ENCODE results near the gene MYH2. TPM values are rescaled to one million over a fixed set of nuclear protein-coding genes. Genes with fewer than 3 reads are reported as not detected.

The MYH2 gene
- polyA plus RNA-seq, 1 experiment, result 0.34 TPM

DNA sequence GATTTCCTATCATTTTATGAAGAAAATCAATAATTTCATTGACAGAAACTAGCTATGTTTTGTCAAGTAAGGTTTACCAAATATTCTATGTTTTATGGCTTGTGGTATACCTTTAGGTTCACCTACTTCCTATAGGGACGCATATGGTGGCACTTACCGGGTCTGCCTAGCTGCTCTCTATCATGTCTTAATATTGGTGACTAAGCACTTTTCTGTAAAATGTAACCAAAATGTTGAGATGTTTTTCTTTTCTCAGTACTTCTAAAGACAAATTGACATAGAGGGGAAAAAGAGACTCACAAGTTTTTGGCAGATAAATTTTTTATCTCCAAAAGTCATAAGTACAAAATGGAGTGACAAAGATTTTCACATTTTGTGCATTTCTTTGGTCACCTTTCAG, 57.5 kb downstream of the MYH2 start:
- ChIA-PET POLR2A (interaction anchor here (0.7 kb wide), 1 partner anchor 215 kb away, joined by 5 read pairs; no protein-coding TSS in a partner anchor), CTCF (no interaction called here)
- Histone ChIP-seq H3K36me3 (ENCODE audit: control insufficient read depth, insufficient read depth, low read length) (no peaks in the 10 kb centered on the region), H3K27me3 (ENCODE audit: control insufficient read depth, insufficient read depth, low read length) (no peaks in the 10 kb centered on the region), H3K4me3 (ENCODE audit: low read depth, low read length) (no peak overlapping the region)
- TF ChIP-seq, protein P1, sequence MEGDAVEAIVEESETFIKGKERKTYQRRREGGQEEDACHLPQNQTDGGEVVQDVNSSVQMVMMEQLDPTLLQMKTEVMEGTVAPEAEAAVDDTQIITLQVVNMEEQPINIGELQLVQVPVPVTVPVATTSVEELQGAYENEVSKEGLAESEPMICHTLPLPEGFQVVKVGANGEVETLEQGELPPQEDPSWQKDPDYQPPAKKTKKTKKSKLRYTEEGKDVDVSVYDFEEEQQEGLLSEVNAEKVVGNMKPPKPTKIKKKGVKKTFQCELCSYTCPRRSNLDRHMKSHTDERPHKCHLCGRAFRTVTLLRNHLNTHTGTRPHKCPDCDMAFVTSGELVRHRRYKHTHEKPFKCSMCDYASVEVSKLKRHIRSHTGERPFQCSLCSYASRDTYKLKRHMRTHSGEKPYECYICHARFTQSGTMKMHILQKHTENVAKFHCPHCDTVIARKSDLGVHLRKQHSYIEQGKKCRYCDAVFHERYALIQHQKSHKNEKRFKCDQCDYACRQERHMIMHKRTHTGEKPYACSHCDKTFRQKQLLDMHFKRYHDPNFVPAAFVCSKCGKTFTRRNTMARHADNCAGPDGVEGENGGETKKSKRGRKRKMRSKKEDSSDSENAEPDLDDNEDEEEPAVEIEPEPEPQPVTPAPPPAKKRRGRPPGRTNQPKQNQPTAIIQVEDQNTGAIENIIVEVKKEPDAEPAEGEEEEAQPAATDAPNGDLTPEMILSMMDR (IDR thresholded peaks at IDR 0.05; ENCODE audit: insufficient read depth, low read depth, low read length), result no peak
- no peak for DNase-seq (ENCODE audit: low read depth)

DNA sequence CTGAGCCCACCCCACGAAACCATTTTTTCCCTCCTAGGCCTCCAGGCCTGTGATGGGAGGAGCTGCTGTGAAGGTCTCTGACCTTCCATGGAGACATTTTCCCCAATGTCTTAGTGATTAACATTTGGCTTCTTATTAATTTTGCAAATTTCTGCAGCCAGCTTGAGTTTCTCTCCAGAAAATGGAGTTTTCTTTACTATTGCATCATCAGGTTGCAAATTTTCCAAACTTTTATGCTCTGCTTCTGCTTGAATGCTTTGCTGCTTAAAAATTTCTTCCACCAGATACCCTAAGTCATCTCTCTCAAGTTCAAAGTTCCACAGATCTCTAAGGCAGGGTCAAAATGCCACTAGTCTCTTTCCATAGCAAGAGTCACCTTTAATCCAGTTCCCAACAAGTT, 67.2 kb downstream of the MYH2 start:
- DNase-seq (ENCODE audit: low read depth), result no peak
- CTCF ChIA-PET, result no interaction called here
- TF ChIP-seq, protein P1 (IDR thresholded peaks at IDR 0.05; ENCODE audit: insufficient read depth, low read depth, low read length), result no peak
- Histone ChIP-seq H3K27me3 (ENCODE audit: control insufficient read depth, insufficient read depth, low read length) (no peaks in the 10 kb centered on the region), H3K4me3 (ENCODE audit: low read depth, low read length) (no peak overlapping the region), H3K36me3 (ENCODE audit: control insufficient read depth, insufficient read depth, low read length) (no peaks in the 10 kb centered on the region)
- POLR2A ChIA-PET, result no interaction called here

DNA sequence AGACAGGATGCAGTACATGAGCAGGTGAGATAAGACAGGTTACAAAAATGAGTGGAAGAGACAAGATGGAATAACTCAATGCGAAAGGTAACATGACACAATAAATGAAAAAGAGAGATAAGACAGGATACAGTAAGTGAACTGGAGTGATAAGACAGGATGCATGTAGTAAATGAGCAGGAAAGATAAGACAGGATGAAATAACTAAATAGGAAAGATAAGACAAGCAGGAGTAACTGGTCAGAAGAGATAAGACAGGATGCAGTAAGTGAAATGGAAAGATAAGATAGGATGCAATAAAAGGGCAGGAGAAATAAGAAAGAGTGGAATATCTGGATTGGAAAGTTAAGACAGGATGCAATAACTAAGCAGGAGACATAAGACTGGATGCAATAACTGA, 71.8 kb downstream of the MYH2 start:
- TF ChIP-seq, protein P1 (IDR thresholded peaks at IDR 0.05; ENCODE audit: insufficient read depth, low read depth, low read length), result no peak
- POLR2A ChIA-PET, result no interaction called here
- Histone ChIP-seq H3K27me3 (ENCODE audit: control insufficient read depth, insufficient read depth, low read length) (no peaks in the 10 kb centered on the region), H3K36me3 (ENCODE audit: control insufficient read depth, insufficient read depth, low read length) (no peaks in the 10 kb centered on the region), H3K4me3 (ENCODE audit: low read depth, low read length) (no peak overlapping the region)
- no peak for DNase-seq (ENCODE audit: low read depth)
- CTCF ChIA-PET, result no interaction called here

DNA sequence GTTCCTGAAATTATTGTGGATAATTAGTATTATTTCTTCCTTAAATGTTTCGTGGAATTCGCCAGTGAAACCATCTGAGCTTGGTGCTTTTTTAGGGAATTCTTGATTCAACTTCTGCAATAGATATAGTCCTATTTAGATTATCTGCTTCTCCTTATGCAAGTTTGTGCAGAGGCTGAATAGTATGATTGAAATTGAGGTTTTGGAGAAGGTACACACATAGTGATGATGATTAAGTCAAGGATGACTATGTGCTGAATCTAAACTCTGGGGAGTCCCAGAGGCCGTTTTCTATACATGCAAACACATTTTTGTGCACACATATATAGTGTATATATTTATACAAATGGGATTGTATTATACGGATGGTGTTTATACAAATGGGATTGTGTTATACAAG, 74.9 kb downstream of the MYH2 start:
- TF ChIP-seq, protein P1 (IDR thresholded peaks at IDR 0.05; ENCODE audit: insufficient read depth, low read depth, low read length), result no peak
- Histone ChIP-seq H3K27me3 (ENCODE audit: control insufficient read depth, insufficient read depth, low read length) (no peaks in the 10 kb centered on the region), H3K4me3 (ENCODE audit: low read depth, low read length) (no peak overlapping the region), H3K36me3 (ENCODE audit: control insufficient read depth, insufficient read depth, low read length) (no peaks in the 10 kb centered on the region)
- CTCF ChIA-PET, result no interaction called here
- POLR2A ChIA-PET, result no interaction called here
- no peak for DNase-seq (ENCODE audit: low read depth)

DNA sequence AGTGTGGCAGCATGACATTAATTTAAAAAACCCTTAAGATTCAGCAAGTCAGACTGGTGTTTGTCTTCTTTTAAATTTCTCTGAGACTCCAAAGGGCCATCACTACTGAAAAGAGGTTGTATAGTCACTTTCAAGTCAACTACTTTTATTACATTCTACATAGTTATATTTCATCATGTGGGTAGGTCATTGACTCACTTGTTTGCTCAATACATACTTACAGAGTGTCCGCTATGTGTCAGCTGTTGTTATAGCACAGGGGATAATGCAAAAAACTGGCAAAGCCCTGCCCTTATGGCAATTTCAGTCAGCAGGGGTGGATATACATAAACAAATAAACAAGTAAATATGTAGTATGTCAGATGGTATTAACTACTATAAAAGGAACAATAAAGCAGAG, 77.6 kb downstream of the MYH2 start:
- no peaks in the 10 kb centered on the region for H3K36me3 ChIP-seq (ENCODE audit: control insufficient read depth, insufficient read depth, low read length)
- TF ChIP-seq, protein P1 (IDR thresholded peaks at IDR 0.05; ENCODE audit: insufficient read depth, low read depth, low read length), result no peak
- ChIA-PET POLR2A (no interaction called here), CTCF (no interaction called here)
- no peaks in the 10 kb centered on the region for H3K27me3 ChIP-seq (ENCODE audit: control insufficient read depth, insufficient read depth, low read length)
- no peak for DNase-seq (ENCODE audit: low read depth)
- no peak overlapping the region for H3K4me3 ChIP-seq (ENCODE audit: low read depth, low read length)

Other genes starting within 250 kb of the MYH2 start
- not detected in 2 replicates for gene MYH13, start 176.7 kb downstream of the MYH2 start, polyA plus RNA-seq (2011; rRNA removed)
- gene MYH8, start 127.7 kb downstream of the MYH2 start, polyA plus RNA-seq (2011; rRNA removed), result not detected in 2 replicates
- not detected in 2 replicates for gene MYH4, start 80.1 kb downstream of the MYH2 start, polyA plus RNA-seq (2011; rRNA removed)
- gene MYH1, start 31.1 kb downstream of the MYH2 start, polyA plus RNA-seq (2011; rRNA removed), result 0.01 TPM in 1 of 2 replicates, not detected in the other
- 1.3 and 1.8 TPM in 2 replicates for gene MYH3, start 107.7 kb upstream of the MYH2 start, polyA plus RNA-seq (2011; rRNA removed)
- 21.7 and 31.1 TPM in 2 replicates for gene SCO1, start 147.9 kb upstream of the MYH2 start, polyA plus RNA-seq (2011; rRNA removed)
- 10.8 and 19.7 TPM in 2 replicates for gene ADPRM, start 147.9 kb upstream of the MYH2 start, polyA plus RNA-seq (2011; rRNA removed)
- gene TMEM220, start 180.4 kb upstream of the MYH2 start, polyA plus RNA-seq (2011; rRNA removed), result 12.2 and 20.2 TPM in 2 replicates

Measured in BJ (cell line).